ENCODE data around the gene NID1.
"Not testable (repeated sequence)": the region's sequence is repeated elsewhere in the genome, so short reads cannot be mapped to it uniquely, and the experiment has no call there.

Gene NID1

GRCh38 chr1:235979176-235979575 lies 85.7 kb downstream of the NID1 start:
- DNase-seq (ENCODE audit: extremely low spot score) = no peak
- POLR2A ChIA-PET = no interaction called here
- TF ChIP-seq, protein P1, sequence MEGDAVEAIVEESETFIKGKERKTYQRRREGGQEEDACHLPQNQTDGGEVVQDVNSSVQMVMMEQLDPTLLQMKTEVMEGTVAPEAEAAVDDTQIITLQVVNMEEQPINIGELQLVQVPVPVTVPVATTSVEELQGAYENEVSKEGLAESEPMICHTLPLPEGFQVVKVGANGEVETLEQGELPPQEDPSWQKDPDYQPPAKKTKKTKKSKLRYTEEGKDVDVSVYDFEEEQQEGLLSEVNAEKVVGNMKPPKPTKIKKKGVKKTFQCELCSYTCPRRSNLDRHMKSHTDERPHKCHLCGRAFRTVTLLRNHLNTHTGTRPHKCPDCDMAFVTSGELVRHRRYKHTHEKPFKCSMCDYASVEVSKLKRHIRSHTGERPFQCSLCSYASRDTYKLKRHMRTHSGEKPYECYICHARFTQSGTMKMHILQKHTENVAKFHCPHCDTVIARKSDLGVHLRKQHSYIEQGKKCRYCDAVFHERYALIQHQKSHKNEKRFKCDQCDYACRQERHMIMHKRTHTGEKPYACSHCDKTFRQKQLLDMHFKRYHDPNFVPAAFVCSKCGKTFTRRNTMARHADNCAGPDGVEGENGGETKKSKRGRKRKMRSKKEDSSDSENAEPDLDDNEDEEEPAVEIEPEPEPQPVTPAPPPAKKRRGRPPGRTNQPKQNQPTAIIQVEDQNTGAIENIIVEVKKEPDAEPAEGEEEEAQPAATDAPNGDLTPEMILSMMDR (IDR thresholded peaks at IDR 0.05; ENCODE audit: control extremely low read depth, extremely low read depth, low read depth, missing control alignments) = no peak
- CTCF ChIA-PET = interaction anchor here (2.4 kb wide), 1 partner anchor 136 kb away, joined by 6 read pairs; no protein-coding TSS in a partner anchor

DNA sequence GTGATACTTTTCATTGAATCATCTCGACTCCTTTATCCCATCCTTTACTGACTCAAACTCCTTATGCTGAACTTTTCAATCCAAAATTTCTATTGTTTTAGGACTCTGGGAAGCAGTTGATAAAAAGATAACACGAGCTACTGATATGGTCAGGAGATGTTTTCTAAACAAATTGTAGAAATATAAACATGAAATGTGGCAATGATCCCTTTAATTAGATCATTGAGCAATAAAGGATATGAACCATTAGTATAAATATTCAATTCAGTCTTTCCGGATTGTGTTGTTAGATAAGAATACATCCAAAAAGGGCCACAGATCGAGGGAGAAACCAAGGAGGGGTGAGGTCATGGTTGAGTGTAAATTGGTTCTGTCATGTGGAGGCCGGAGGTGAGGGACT lies 88.4 kb downstream of the NID1 start:
- TF ChIP-seq, protein P1 (IDR thresholded peaks at IDR 0.05; ENCODE audit: control extremely low read depth, extremely low read depth, low read depth, missing control alignments) = no peak
- no peak for DNase-seq (ENCODE audit: extremely low spot score)
- CTCF ChIA-PET = no interaction called here
- POLR2A ChIA-PET = no interaction called here

GRCh38 chr1:235974616-235975015 lies 90.3 kb downstream of the NID1 start:
- CTCF ChIA-PET = interaction anchor here (0.8 to 1.6 kb wide), 4 partner anchors 15 to 108 kb away, joined by 3 to 5 read pairs (median 4); partner anchors contain the start of gene LYST
- POLR2A ChIA-PET = no interaction called here
- TF ChIP-seq, protein P1 (IDR thresholded peaks at IDR 0.05; ENCODE audit: control extremely low read depth, extremely low read depth, low read depth, missing control alignments) = no peak
- DNase-seq (ENCODE audit: extremely low spot score) = no peak

GRCh38 chr1:235972691-235973090 lies 92.2 kb downstream of the NID1 start:
- ChIA-PET CTCF (interaction anchor here (0.8 to 4.0 kb wide), 42 partner anchors 11 to 468 kb away, joined by 3 to 85 read pairs (median 8); partner anchors contain the start of genes B3GALNT2 and LYST), POLR2A (interaction anchor here (0.6 kb wide), 1 partner anchor 1470 kb away, joined by 5 read pairs; no protein-coding TSS in a partner anchor)
- not testable (repeated sequence) for DNase-seq (ENCODE audit: extremely low spot score)

DNA sequence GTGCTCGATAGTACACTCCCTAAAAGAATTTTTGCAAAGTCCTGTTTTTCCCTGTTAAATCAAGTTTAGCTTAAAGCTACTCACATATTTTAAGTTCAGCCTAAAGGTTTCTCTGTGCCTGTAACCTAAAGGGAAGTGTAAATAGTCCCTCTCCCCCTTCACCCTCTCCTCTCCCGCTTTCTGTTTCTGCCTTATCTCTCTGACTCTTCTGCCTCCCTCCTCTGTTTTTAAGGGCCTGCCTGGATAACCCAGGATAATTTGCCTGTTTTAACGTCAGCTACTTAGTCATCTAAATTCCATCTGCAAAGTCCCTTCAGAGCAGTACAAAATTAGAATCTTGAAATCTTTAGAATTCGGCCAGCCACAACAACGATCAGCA lies 92.6 kb downstream of the NID1 start:
- ChIA-PET POLR2A (interaction anchor here (0.6 kb wide), 1 partner anchor 1470 kb away, joined by 5 read pairs; no protein-coding TSS in a partner anchor), CTCF (interaction anchor here (0.6 to 4.0 kb wide), 77 partner anchors 10 to 868 kb away, joined by 3 to 85 read pairs (median 6); partner anchors contain the start of genes B3GALNT2 and LYST)
- TF ChIP-seq, protein P1 (IDR thresholded peaks at IDR 0.05; ENCODE audit: control extremely low read depth, extremely low read depth, low read depth, missing control alignments) = no peak
- peak; percentile 32 for DNase-seq (ENCODE audit: extremely low spot score)

DNA sequence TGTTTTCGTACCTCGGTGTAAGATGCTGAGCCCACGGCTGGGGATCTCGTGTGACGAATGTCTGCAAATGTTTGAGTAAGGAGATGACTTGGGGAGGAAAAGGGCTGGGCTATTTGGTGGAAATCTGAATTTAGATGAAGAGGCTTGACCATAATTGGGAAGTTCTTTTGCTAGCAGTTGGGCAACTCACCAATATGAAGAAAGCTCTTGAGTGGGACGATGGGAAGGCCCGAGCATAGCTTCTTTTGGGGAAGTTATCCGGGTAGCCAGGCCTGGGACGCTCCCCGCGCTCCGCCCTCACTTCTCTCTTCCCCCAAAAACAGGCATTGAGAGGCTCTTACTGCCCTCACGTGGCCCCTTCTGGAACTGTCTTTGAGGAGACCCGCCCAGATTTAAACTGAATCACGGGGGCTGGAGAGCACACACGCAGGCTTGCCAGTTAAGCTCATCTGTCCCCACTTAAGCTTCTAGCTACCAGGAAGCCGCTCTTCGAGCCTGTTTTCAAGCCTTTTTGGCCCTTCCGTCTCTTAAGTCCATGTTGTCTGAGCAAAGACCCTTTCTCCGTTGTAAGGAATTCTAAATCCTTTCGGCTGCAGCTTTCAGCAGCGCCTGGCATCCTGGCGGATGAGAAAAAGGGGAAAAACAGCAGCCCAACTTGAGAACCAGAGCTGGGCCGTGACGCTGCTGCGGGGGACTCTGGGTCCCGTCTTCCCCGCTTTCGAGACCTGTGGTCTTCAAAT lies 93.1 kb downstream of the NID1 start:
- peak; percentile 88 for DNase-seq (ENCODE audit: extremely low spot score)
- ChIA-PET CTCF (interaction anchor here (0.6 to 4.0 kb wide), 82 partner anchors 10 to 868 kb away, joined by 3 to 85 read pairs (median 6); partner anchors contain the start of genes B3GALNT2 and LYST), POLR2A (interaction anchor here (0.6 kb wide), 1 partner anchor 1469 kb away, joined by 5 read pairs; no protein-coding TSS in a partner anchor)
- TF ChIP-seq, protein P1 (IDR thresholded peaks at IDR 0.05; ENCODE audit: control extremely low read depth, extremely low read depth, low read depth, missing control alignments) = peak; percentile 83

GRCh38 chr1:235971020-235971419 lies 93.9 kb downstream of the NID1 start:
- no peak for DNase-seq (ENCODE audit: extremely low spot score)
- ChIA-PET POLR2A (no interaction called here), CTCF (interaction anchor here (0.6 to 4.0 kb wide), 65 partner anchors 9 to 868 kb away, joined by 3 to 85 read pairs (median 7); partner anchors contain the start of genes B3GALNT2 and LYST)
- TF ChIP-seq, protein P1 (IDR thresholded peaks at IDR 0.05; ENCODE audit: control extremely low read depth, extremely low read depth, low read depth, missing control alignments) = no peak

Measured in GM10248 (cell line).